HUES64 (cell line): ENCODE measurements around the gene KLK13.

Source experiments
- H3K27ac ChIP-seq: 2 replicates; pipeline ENCODE4 v1.7.0; 2013; ENCODE audit warnings: low read depth, low read length, inconsistent platforms
- H3K27me3 ChIP-seq: 2 replicates; pipeline ENCODE4 v1.6.1; 2013; ENCODE audit warnings: mild to moderate bottlenecking, low read length; ENCODE audit not compliant: insufficient read depth
- H3K36me3 ChIP-seq: 2 replicates; pipeline ENCODE4 v1.6.1; 2013; ENCODE audit warnings: mild to moderate bottlenecking, low read length; ENCODE audit not compliant: insufficient read depth
- H3K4me1 ChIP-seq: 2 replicates; pipeline ENCODE4 v1.6.1; 2013; ENCODE audit warnings: mild to moderate bottlenecking, low read length, moderate library complexity; ENCODE audit not compliant: insufficient read depth
- H3K4me3 ChIP-seq: 2 replicates; pipeline ENCODE4 v1.5.1; 2013; ENCODE audit warnings: mild to moderate bottlenecking, low read length, moderate library complexity
- H3K9ac ChIP-seq: 2 replicates; pipeline ENCODE4 v1.6.1; 2013; ENCODE audit warnings: mild to moderate bottlenecking, low read depth, low read length
- H3K9me3 ChIP-seq: 2 replicates; pipeline ENCODE4 v1.6.1; 2013; ENCODE audit warnings: low read depth, low read length; ENCODE audit not compliant: insufficient read depth
- WGBS: fragments of 150-250, 120-280 bp; methylation state at CpG from one replicate; pipeline ENCODE4 v1.1.7; 2013; ENCODE audit warnings: missing lambda C conversion rate; 5-methylcytosine and 5-hydroxymethylcytosine counted together

KLK13 gene

DNA sequence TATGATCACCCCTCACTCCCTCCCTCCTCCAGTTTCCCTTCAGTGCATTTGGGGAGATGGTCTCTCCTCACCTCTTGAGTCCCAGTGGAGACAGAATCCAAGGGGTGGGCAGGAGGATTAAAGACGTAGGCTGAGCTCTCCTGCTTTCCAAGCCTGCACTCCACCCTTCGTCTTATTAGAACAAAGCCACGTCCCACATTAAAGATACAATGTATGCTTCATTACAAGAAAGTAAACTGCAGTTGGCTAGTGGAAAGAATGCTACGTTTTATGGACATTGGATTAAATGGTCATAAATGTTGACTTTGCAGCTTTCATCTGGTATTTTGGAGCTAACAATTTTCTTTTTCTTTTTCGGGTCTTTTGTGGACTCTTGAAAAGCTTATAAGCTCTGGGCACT is 37.0 kb downstream of the KLK13 start:
- H3K9me3 ChIP-seq = no peaks in the 10 kb centered on the region
- H3K27me3 ChIP-seq = no peaks in the 10 kb centered on the region
- no peak overlapping the region for H3K4me3 ChIP-seq
- H3K27ac ChIP-seq = no peak overlapping the region
- peaks cover 8% of the 10 kb centered on the region for H3K4me1 ChIP-seq
- 90% methylated on average over 5 of the region's 5 CpGs for whole genome bisulfite sequencing
- no peak overlapping the region for H3K9ac ChIP-seq
- no peaks in the 10 kb centered on the region for H3K36me3 ChIP-seq

- H3K9ac ChIP-seq = no peak overlapping the region
- WGBS = 78% methylated on average over 14 of the region's 14 CpGs
- peaks cover 8% of the 10 kb centered on the region for H3K4me1 ChIP-seq
- H3K27me3 ChIP-seq = no peaks in the 10 kb centered on the region
- H3K4me3 ChIP-seq = no peak overlapping the region
- H3K27ac ChIP-seq = no peak overlapping the region
- H3K9me3 ChIP-seq = no peaks in the 10 kb centered on the region
- H3K36me3 ChIP-seq = no peaks in the 10 kb centered on the region
Measured at GRCh38 chr19:51027126-51027806, 37.6 kb downstream of the KLK13 start.

- no peaks in the 10 kb centered on the region for H3K27me3 ChIP-seq
- H3K36me3 ChIP-seq = no peaks in the 10 kb centered on the region
- H3K9ac ChIP-seq = no peak within 1 kb of the TSS
- 90% methylated on average over 11 of the region's 11 CpGs for WGBS
- no peak within 1 kb of the TSS for H3K4me3 ChIP-seq
- no peaks in the 10 kb centered on the region for H3K9me3 ChIP-seq
- H3K4me1 ChIP-seq = peaks cover 8% of the 10 kb centered on the region
- H3K27ac ChIP-seq = no peak within 1 kb of the TSS
Measured at GRCh38 chr19:51026554-51026831, 38.4 kb downstream of the KLK13 start, which contains the start of gene KLK11. KLK11 (minus strand) TSS chr19:51026616; CDS start chr19:51025631, 985 bp downstream.

DNA sequence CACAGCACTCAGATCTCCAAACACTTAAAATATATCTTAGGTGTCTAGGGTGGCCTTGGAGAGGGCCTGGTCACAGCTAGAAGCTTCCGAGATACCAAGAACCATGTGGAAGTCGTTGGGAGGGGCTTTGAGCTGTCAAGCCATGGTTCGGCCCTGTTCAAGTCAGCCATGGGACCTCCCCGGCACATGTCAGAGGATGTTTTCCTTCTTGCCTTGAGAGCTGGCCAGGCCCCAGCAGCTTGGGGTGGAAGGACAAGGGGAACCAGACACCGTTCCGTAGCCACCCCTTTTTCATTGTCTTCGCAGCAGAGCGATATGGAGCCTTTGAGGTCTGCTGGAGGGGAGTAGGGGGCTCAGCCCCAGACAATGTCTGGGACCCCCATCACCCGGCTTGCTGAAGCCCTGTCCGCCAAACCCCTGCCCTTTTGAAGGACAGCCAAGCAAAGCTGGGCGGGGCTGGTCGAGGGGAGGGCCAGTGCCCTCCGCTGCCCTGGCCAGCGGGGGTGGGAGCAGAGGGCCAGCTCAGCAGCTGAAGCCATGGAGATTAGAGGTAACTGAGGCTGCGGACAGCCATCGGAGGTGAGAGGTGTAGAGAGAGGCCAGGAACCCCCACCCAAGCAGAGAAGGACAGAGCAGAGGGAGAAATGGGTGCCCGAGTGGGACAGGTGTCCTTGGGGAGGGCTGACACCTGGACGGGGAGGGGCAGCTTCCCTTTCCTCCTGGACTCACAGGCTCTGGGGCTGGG is 38.9 kb downstream of the KLK13 start:
- no peaks in the 10 kb centered on the region for H3K9me3 ChIP-seq
- peaks cover 8% of the 10 kb centered on the region for H3K4me1 ChIP-seq
- H3K36me3 ChIP-seq = no peaks in the 10 kb centered on the region
- no peak overlapping the region for H3K27ac ChIP-seq
- H3K9ac ChIP-seq = no peak overlapping the region
- H3K4me3 ChIP-seq = no peak overlapping the region
- no peaks in the 10 kb centered on the region for H3K27me3 ChIP-seq
- WGBS = 87% methylated on average over 18 of the region's 18 CpGs

GRCh38 chr19:51025401-51025800 is 39.5 kb downstream of the KLK13 start:
- WGBS = 75% methylated on average over 5 of the region's 6 CpGs
- peaks cover 8% of the 10 kb centered on the region for H3K4me1 ChIP-seq
- no peak overlapping the region for H3K9ac ChIP-seq
- no peak overlapping the region for H3K27ac ChIP-seq
- H3K36me3 ChIP-seq = no peaks in the 10 kb centered on the region
- H3K9me3 ChIP-seq = no peaks in the 10 kb centered on the region
- H3K27me3 ChIP-seq = peaks cover under 1% of the 10 kb centered on the region
- no peak overlapping the region for H3K4me3 ChIP-seq

DNA sequence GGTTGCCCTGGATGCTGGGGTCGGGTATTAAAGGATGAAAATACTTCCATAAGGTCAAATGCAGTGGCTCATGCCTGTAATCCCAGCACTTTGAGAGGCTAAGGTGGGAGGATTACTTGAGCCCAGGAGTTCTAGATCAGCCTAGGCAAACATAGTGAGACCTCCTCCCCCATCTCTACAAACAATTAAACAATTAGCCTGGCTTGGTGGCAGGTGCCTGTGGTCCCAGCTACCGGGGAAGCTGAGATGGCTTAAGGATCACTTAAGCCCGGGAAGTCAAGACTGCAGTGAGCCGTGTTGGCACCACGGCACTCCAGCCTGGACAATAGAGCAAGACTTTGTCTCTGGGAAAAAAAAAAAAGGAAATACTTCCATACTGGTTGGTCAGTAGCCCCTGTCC is 40.0 kb downstream of the KLK13 start:
- WGBS = 78% methylated on average over 5 of the region's 5 CpGs
- H3K4me1 ChIP-seq = peaks cover 8% of the 10 kb centered on the region
- H3K4me3 ChIP-seq = no peak overlapping the region
- H3K27ac ChIP-seq = no peak overlapping the region
- peaks cover 6% of the 10 kb centered on the region for H3K27me3 ChIP-seq
- no peaks in the 10 kb centered on the region for H3K9me3 ChIP-seq
- no peaks in the 10 kb centered on the region for H3K36me3 ChIP-seq
- H3K9ac ChIP-seq = no peak overlapping the region

DNA sequence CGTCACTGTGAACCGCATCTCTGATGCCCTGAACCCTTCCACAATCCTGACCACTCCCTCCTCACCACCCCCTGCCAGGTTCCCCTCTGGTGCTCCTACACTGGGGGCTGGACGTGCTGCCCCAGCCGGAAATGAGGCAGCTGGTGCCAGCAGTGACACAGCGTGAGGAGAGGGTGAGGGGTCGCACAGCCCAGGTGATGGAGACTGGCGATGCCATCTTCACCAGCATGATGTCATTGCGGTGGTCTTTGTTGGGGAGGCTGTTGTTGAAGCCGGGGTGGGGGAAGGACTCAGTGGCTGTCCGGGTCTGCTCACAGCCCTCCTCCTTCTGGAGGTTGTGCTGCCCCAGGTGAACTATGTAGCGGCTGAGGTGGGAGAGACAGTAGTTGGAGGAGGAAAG is 40.9 kb downstream of the KLK13 start:
- no peaks in the 10 kb centered on the region for H3K9me3 ChIP-seq
- H3K9ac ChIP-seq = no peak overlapping the region
- H3K4me3 ChIP-seq = no peak overlapping the region
- peaks cover 15% of the 10 kb centered on the region for H3K27me3 ChIP-seq
- H3K36me3 ChIP-seq = no peaks in the 10 kb centered on the region
- peaks cover 8% of the 10 kb centered on the region for H3K4me1 ChIP-seq
- WGBS = 87% methylated on average over 11 of the region's 11 CpGs
- no peak overlapping the region for H3K27ac ChIP-seq

GRCh38 chr19:51022526-51022925 is 42.4 kb downstream of the KLK13 start:
- Histone ChIP-seq H3K4me3 (no peak overlapping the region), H3K27ac (no peak overlapping the region), H3K27me3 (peaks cover 30% of the 10 kb centered on the region), H3K4me1 (peaks cover 8% of the 10 kb centered on the region), H3K9ac (no peak overlapping the region), H3K36me3 (no peaks in the 10 kb centered on the region), H3K9me3 (no peaks in the 10 kb centered on the region)
- 79% methylated on average over 14 of the region's 14 CpGs for WGBS

GRCh38 chr19:51020988-51021651 is 43.8 kb downstream of the KLK13 start:
- WGBS = 47% methylated on average over 7 of the region's 7 CpGs
- H3K9ac ChIP-seq = no peak overlapping the region
- H3K36me3 ChIP-seq = no peaks in the 10 kb centered on the region
- H3K27ac ChIP-seq = no peak overlapping the region
- H3K4me1 ChIP-seq = peaks cover 8% of the 10 kb centered on the region
- peaks cover 41% of the 10 kb centered on the region for H3K27me3 ChIP-seq
- no peaks in the 10 kb centered on the region for H3K9me3 ChIP-seq
- H3K4me3 ChIP-seq = no peak overlapping the region

- 13% methylated on average over 14 of the region's 14 CpGs for WGBS
- H3K9me3 ChIP-seq = no peaks in the 10 kb centered on the region
- no peak within 1 kb of the TSS for H3K9ac ChIP-seq
- H3K36me3 ChIP-seq = no peaks in the 10 kb centered on the region
- H3K4me3 ChIP-seq = peak within 1 kb of the TSS; percentile 54
- no peak within 1 kb of the TSS for H3K27ac ChIP-seq
- no peaks in the 10 kb centered on the region for H3K4me1 ChIP-seq
- H3K27me3 ChIP-seq = peaks cover 43% of the 10 kb centered on the region
Measured at GRCh38 chr19:51019544-51019925, 45.4 kb downstream of the KLK13 start, which contains the start of gene KLK10. KLK10 (minus strand) TSS chr19:51019709; CDS start chr19:51019130, 579 bp downstream.

DNA sequence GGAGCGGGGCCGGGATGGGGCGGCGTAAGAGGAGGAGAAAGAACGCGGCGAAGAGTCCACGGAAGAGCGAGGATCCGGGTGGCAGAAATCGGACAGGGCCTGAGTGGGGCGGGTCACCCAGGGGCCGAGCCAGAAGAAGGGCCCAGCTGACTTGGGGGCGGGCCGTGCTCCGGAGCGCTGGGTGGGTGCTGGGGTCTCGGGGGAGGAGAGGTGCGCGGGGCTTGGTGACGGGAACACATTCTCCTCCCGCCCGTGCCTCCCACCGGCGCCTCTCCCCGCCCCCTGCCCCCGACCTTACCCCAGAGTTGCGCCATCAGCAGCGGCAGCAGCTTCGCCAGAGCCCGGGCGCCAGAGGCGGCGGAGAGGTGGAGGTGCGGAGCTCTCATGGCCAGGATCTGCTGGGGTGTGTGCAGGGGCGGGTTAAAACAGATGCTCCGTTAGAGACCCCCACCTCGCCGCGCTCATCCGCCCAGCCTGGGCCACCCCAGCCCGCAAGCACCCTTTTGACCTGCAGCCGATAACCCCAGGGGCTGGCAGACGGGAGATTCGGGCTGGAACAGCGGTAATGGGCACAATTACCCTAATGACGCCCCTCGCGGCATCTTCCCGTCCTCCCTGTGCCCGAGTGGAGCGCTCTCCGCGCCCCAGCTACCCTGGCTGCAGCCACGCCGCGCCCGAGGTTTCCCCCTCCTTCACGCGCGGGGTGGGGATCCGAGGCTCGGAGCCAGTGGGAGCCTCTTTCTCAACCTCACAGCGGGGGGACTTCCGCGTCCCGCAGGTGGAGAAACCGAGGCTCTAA is 45.9 kb downstream of the KLK13 start:
- H3K4me3 ChIP-seq = peak overlapping the region; percentile 54
- 2% methylated on average over 58 of the region's 68 CpGs for WGBS
- H3K27ac ChIP-seq = no peak overlapping the region
- H3K9me3 ChIP-seq = no peaks in the 10 kb centered on the region
- H3K36me3 ChIP-seq = no peaks in the 10 kb centered on the region
- no peaks in the 10 kb centered on the region for H3K4me1 ChIP-seq
- no peak overlapping the region for H3K9ac ChIP-seq
- H3K27me3 ChIP-seq = peaks cover 43% of the 10 kb centered on the region
